ENCODE measurements around the gene RAVER1.
"Not testable (repeated sequence)": the region's sequence is repeated elsewhere in the genome, so short reads cannot be mapped to it uniquely, and the experiment has no call there.

RAVER1 gene

GRCh38 chr19:10343495-10343894 lies 10.2 kb upstream of the RAVER1 start:
- no peak for DNase-seq (ENCODE audit: low spot score)

- no peak for DNase-seq (ENCODE audit: low spot score)
Observed at GRCh38 chr19:10339977-10340376, 6.6 kb upstream of the RAVER1 start.

DNA sequence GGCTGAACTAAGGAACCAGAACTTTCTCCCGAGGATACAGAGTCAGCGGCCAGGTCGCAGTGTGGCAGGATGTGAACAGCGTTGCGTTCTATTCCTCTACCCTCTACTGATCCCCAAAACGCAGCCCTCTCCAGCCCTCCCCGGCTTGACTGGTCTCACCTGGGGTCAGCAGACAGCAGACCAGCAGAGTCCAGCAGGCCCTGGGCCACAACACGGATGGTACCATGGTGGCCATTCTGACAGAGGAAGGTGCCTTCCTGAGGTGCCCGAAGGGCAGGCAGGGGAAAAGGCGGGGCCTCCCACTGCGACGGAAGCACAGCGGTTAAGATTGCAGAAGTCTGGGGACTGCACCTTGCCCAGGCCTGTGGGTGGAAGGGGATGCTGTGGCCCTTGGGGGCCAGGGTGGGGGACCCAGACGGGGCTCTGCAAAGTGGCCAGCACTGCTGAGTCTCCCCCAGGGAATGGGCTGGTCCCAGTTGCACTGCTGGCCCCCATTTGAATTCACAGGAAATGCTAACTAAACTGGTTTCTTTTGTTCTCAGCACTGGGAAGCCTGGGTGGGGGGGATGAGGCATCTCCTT lies 6.1 kb upstream of the RAVER1 start, which contains the start of gene ICAM3:
Gene ICAM3, minus strand, starts transcription at position 245 of the 581 bp plus-strand sequence. Its CDS starts 10 bp downstream, at position 235.
- DNase-seq (ENCODE audit: low spot score) = no peak

DNA sequence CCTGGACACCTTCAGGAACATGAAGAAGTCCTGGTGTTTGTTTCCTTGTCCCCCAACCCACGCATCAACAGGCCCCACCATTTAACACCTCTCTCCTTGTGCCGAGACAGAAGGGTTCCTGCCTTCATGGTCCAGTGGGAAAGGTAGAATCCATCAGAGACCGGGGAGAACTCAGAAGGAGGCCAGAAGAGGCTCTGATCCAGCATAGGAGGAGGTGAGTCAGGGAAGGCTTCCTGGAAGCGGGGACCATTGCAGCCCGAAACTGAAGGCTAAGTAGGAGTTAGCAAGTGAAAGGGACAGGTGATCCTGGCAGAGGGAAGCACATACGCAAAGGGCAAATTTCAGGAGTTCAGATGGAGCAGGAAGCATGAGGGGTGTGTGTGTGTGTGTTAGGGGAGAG lies 5.6 kb upstream of the RAVER1 start:
- DNase-seq (ENCODE audit: low spot score) = no peak

DNA sequence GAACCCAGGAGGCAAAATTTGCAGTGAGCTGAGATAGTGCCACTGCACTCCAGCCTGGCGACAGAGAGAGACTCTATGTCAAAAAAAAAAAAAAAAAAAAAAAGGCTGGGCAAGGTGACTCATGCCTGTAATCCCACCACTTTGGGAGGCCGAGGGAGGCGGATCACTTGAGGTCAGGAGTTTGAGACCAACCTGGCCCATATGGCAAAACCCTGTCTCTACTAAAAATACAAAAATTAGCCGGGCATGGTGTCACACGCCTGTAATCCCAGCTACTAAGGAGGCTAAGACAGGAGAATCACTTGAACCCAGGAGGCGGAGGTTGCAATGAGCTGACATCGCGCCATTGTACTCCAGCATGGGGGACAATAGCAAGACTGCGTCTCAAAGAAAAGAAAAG lies 3.4 kb upstream of the RAVER1 start:
- DNase-seq (ENCODE audit: low spot score) = not testable (repeated sequence)

GRCh38 chr19:10335352-10335985 lies 2.1 kb upstream of the RAVER1 start:
- DNase-seq (ENCODE audit: low spot score) = no peak

- DNase-seq (ENCODE audit: low spot score) = peak; percentile 91
Observed at GRCh38 chr19:10334588-10335351, 1.4 kb upstream of the RAVER1 start.

DNA sequence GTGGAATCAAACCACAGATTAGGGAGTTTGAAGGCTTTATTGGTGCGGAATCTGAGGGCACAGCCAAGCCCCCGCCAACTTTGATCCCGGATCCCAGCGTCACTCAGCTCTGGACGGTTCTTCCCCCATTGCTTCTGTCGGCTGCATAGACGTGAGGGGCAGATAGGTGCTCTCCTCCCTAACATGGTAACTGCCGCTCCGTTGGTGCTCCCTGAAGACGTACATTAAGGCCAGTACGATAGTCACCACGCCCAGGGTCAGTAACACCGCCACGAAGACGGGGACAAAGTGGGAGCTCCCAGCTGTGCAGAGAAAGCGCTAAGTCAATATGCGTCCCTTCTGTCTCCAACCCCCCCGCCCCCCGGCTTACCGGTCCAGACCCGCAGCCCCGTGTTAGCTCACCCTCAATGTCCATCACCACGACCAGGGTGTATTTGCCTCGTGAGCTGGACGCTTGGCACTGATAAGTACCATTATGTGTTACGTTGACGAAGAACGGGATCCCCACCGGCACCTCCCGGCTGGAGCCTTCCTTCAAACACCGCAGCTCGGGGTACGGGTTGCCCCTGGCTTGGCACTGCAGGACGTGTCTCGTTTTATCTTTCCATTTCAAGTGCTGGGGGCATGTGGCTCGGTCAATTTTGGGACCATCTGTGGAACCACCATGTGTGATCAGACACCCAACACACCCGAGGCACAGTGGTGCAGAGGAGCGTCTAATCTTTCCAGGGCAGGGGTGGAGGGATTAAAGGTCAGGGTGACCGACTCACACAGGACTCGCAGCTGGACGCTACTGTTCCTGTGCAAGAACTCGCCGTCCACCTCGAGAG lies 644 bp upstream of the RAVER1 start:
- DNase-seq (ENCODE audit: low spot score) = no peak

- DNase-seq (ENCODE audit: low spot score) = no peak
Observed at GRCh38 chr19:10332158-10332964, 968 bp downstream of the RAVER1 start.

- DNase-seq (ENCODE audit: low spot score) = no peak
Observed at GRCh38 chr19:10329555-10329954, 3.8 kb downstream of the RAVER1 start.

DNA sequence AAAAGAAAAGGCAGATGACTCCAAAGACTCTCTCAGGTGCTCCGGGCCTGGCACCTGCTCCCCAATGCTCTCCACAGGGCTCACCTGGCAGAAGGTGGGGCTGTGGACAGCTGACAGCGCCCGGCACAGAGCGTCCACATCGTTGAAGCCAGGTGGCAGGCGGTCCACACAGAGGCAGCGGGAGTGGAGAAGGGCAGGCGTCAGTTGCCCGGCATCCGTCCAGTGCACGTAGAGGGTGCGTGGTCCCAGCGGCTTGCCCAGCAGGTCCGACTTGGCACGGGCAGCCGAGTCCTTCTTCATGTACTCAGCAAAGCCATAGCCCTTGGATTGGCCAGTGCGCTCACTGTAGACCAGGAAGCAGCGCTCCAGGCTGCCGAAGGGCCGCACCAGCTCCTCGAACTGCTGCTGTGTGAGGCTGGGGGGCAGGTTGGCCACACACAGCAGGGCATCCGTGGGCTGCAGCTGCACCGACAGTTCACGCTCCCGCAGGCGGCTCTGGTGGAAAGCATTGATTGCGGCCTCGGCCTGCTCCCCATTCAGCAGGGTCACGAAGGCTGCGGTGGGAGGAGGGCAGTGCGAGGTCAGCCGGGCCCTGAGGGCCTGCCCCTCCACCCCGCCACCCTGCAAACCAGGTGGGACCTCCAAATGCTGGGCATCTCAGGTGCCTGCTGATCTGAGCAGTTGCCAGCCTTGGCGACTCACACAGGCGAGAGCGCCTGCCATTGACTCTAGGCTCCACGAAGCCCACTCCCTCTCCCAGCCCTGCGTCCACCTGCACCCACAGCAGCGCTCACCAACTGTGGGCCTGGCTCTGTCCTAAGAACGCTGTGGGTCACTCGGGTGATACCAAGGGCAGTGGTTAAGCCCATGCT lies 4.5 kb downstream of the RAVER1 start:
- DNase-seq (ENCODE audit: low spot score) = no peak

GRCh38 chr19:10327793-10328192 lies 5.5 kb downstream of the RAVER1 start:
- no peak for DNase-seq (ENCODE audit: low spot score)

DNA sequence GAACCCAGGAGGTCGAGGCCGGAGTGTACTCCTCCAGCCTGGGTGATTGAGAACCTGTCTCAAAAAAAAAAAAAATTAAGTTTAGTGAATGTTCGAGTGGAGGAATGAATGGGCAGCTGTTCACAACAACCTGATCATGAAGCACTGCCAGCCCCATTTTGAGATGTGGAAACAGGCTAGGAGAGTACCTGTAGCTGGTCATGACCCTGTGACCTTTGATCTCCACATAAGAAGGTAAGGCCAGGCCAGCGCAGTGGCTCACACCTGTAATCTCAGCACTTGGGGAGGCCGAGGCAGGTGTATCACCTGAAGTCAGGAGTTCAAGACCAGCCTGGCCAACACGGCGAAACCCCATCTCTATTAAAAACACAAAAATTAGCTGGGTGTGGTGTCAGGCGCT lies 7.6 kb downstream of the RAVER1 start:
- DNase-seq (ENCODE audit: low spot score) = no peak

DNA sequence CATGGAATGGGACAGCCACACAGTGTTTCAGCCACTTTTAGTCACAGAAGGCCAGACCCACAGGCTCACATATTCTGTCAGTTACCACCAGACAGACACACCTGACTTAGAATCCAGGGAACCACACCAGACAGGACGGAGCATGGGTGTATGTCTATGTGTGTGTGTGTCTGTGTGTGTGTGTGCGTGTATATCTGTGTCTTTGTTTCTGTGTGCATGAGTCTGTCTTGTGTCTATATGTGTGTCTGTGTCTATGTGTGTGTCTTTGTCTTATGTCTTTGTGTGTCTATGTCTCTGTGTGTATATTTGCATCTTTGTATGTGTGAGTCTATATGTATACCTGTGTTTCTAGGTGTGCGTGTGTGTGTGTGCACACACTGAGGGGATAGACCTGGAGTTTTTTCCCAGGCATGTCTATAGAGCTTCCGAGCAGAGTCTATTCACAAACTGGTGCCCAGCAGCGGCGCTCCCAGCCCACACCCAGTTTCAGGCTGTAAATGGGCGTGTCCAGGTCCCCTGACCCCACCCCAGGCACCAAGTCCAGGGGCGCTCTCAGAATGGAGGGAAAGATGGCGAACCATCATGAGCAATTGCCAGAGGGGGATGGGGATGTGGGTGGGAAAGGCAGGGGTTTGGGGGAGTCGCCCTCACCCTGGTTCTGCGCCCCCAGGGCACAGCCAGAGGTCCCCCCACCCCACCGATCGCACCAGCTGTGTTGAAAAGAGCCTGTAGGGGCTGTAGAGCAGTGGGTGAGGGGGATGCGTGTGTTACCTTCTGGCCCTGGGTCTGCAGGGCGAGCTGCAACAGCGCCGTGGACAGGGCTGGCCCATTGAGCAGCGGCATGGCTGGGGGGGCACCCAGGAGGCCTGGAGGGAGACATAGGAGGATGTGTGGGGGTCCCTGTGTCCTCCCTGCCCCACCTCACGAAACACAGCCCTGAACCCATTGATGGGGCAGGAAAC lies 11.2 kb downstream of the RAVER1 start:
- no peak for DNase-seq (ENCODE audit: low spot score)

DNA sequence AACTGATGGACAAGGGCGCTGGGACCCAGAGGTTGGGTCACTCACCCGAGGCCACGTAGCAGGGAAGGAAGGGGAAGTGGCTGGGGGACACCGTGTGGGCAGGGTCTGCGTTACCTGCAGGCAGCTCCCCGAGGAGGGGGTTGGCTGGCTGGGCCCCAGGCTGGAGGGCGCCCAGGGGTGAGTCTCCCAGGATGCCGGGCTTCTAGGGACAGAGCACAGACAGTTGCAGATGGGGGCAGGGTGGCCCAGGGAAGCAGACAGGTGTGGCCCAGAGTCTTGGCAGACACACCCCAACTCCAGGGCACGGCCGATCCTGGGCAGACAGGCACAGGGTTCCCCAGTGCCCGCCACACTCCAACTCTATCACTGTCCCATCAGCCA lies 11.9 kb downstream of the RAVER1 start:
- no peak for DNase-seq (ENCODE audit: low spot score)

GRCh38 chr19:10320602-10321416 lies 12.5 kb downstream of the RAVER1 start:
- DNase-seq (ENCODE audit: low spot score) = no peak

DNA sequence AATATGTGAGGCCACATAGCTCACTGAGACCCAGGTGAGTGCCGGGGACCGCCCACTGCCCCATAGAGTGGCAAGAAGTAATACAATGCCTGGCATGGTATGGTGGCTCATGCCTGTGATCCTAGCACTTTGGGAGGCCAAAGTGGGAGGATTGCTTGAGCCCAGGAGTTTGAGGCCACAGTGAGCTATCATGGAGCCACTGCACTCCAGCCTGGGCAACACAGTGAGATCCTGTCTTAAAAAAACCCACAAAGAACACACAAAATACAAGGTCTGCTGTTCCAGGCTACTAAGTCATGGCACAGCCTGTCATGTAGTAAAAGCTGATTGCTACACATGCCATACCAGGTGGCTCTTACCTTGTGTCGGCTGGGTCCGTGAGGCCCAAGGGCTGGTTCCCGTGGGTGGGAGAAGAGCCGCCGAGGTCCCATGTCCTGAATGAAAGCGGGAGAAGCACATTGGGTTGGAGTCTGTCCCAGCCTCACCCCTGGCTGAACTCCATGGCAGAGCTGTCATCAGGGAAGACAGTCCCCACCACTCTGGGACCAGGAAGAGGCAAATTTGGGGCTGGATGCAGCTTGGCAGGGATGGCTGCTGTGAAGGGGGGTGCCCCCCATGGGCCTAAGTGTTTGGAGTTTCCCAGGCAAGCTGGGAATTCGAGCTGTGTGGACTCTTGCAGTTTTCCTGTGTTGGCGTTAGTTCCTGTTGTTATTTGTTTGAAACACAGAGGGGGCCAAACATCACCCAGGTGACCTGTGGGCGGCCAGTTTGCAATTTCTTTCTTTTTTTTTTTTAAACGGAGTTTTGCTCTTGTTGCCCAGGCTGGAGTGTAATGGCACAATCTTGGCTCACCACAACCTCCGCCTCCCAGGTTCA lies 14.3 kb downstream of the RAVER1 start:
- no peak for DNase-seq (ENCODE audit: low spot score)

All from D341Med (cell line).